ENCODE measurements around the gene CLEC4G. TPM values are rescaled to one million over a fixed set of nuclear protein-coding genes. Genes with fewer than 3 reads are reported as not detected.

Gene CLEC4G
- total RNA-seq, 1 experiment from 2014 or later, result not detected

GRCh38 chr19:7701654-7702457 is 30.1 kb downstream of the CLEC4G start, which contains the start of gene FCER2:
TSS of gene FCER2 (minus strand) at chr19:7702131. CDS start at chr19:7699760, 2,371 bp downstream.
- Histone ChIP-seq H3K4me3 (ENCODE audit: insufficient read depth, low read depth, low read length) (no peak within 1 kb of the TSS), H3K27me3 (ENCODE audit: control insufficient read depth, insufficient read depth, low read length) (peaks cover 4% of the 10 kb centered on the region), H3K36me3 (replicated peaks; ENCODE audit: control insufficient read depth, insufficient read depth, low read length) (no peaks in the 10 kb centered on the region)
- peak; percentile 18 for DNase-seq

GRCh38 chr19:7701049-7701653 is 30.8 kb downstream of the CLEC4G start:
- Histone ChIP-seq H3K36me3 (replicated peaks; ENCODE audit: control insufficient read depth, insufficient read depth, low read length) (no peaks in the 10 kb centered on the region), H3K27me3 (ENCODE audit: control insufficient read depth, insufficient read depth, low read length) (peaks cover 4% of the 10 kb centered on the region), H3K4me3 (ENCODE audit: insufficient read depth, low read depth, low read length) (no peak overlapping the region)
- peak; percentile 7 for DNase-seq

- H3K27me3 ChIP-seq (ENCODE audit: control insufficient read depth, insufficient read depth, low read length), result peaks cover 4% of the 10 kb centered on the region
- H3K36me3 ChIP-seq (replicated peaks; ENCODE audit: control insufficient read depth, insufficient read depth, low read length), result no peaks in the 10 kb centered on the region
- peak; percentile 32 for DNase-seq
- H3K4me3 ChIP-seq (ENCODE audit: insufficient read depth, low read depth, low read length), result no peak overlapping the region
Measured at GRCh38 chr19:7699417-7700401, 32.2 kb downstream of the CLEC4G start.

GRCh38 chr19:7699003-7699402 is 32.9 kb downstream of the CLEC4G start:
- Histone ChIP-seq H3K4me3 (ENCODE audit: insufficient read depth, low read depth, low read length) (no peak overlapping the region), H3K36me3 (replicated peaks; ENCODE audit: control insufficient read depth, insufficient read depth, low read length) (no peaks in the 10 kb centered on the region), H3K27me3 (ENCODE audit: control insufficient read depth, insufficient read depth, low read length) (peaks cover 4% of the 10 kb centered on the region)
- no peak for DNase-seq

GRCh38 chr19:7698583-7698982 is 33.3 kb downstream of the CLEC4G start:
- Histone ChIP-seq H3K4me3 (ENCODE audit: insufficient read depth, low read depth, low read length) (no peak overlapping the region), H3K27me3 (ENCODE audit: control insufficient read depth, insufficient read depth, low read length) (peaks cover 4% of the 10 kb centered on the region), H3K36me3 (replicated peaks; ENCODE audit: control insufficient read depth, insufficient read depth, low read length) (no peaks in the 10 kb centered on the region)
- no peak for DNase-seq

- peaks cover 4% of the 10 kb centered on the region for H3K27me3 ChIP-seq (ENCODE audit: control insufficient read depth, insufficient read depth, low read length)
- no peak for DNase-seq
- H3K4me3 ChIP-seq (ENCODE audit: insufficient read depth, low read depth, low read length), result no peak overlapping the region
- no peaks in the 10 kb centered on the region for H3K36me3 ChIP-seq (replicated peaks; ENCODE audit: control insufficient read depth, insufficient read depth, low read length)
Measured at GRCh38 chr19:7697721-7698287, 34.1 kb downstream of the CLEC4G start.

- no peak for DNase-seq
- Histone ChIP-seq H3K36me3 (replicated peaks; ENCODE audit: control insufficient read depth, insufficient read depth, low read length) (no peaks in the 10 kb centered on the region), H3K4me3 (ENCODE audit: insufficient read depth, low read depth, low read length) (no peak overlapping the region), H3K27me3 (ENCODE audit: control insufficient read depth, insufficient read depth, low read length) (peaks cover 4% of the 10 kb centered on the region; the same call in 1 of the 2 replicates)
Measured at GRCh38 chr19:7694499-7694898, 37.4 kb downstream of the CLEC4G start.

GRCh38 chr19:7692417-7693088 is 39.4 kb downstream of the CLEC4G start:
- no peaks in the 10 kb centered on the region; the same call in 1 of the 2 replicates for H3K27me3 ChIP-seq (ENCODE audit: control insufficient read depth, insufficient read depth, low read length)
- no peaks in the 10 kb centered on the region for H3K36me3 ChIP-seq (replicated peaks; ENCODE audit: control insufficient read depth, insufficient read depth, low read length)
- no peak overlapping the region for H3K4me3 ChIP-seq (ENCODE audit: insufficient read depth, low read depth, low read length)
- no peak for DNase-seq

- H3K27me3 ChIP-seq (ENCODE audit: control insufficient read depth, insufficient read depth, low read length), result no peaks in the 10 kb centered on the region
- no peak for DNase-seq
- H3K36me3 ChIP-seq (replicated peaks; ENCODE audit: control insufficient read depth, insufficient read depth, low read length), result no peaks in the 10 kb centered on the region
- no peak overlapping the region for H3K4me3 ChIP-seq (ENCODE audit: insufficient read depth, low read depth, low read length)
Measured at GRCh38 chr19:7691497-7691896, 40.4 kb downstream of the CLEC4G start.

- no peaks in the 10 kb centered on the region for H3K36me3 ChIP-seq (replicated peaks; ENCODE audit: control insufficient read depth, insufficient read depth, low read length)
- DNase-seq, result no peak
- no peak overlapping the region for H3K4me3 ChIP-seq (ENCODE audit: insufficient read depth, low read depth, low read length)
- no peaks in the 10 kb centered on the region for H3K27me3 ChIP-seq (ENCODE audit: control insufficient read depth, insufficient read depth, low read length)
Measured at GRCh38 chr19:7690779-7691258, 41.1 kb downstream of the CLEC4G start.

GRCh38 chr19:7689165-7689564 is 42.7 kb downstream of the CLEC4G start:
- Histone ChIP-seq H3K36me3 (replicated peaks; ENCODE audit: control insufficient read depth, insufficient read depth, low read length) (no peaks in the 10 kb centered on the region), H3K4me3 (ENCODE audit: insufficient read depth, low read depth, low read length) (no peak overlapping the region), H3K27me3 (ENCODE audit: control insufficient read depth, insufficient read depth, low read length) (no peaks in the 10 kb centered on the region)
- no peak for DNase-seq

GRCh38 chr19:7687177-7687576 is 44.7 kb downstream of the CLEC4G start:
- peaks cover 5% of the 10 kb centered on the region for H3K36me3 ChIP-seq (replicated peaks; ENCODE audit: control insufficient read depth, insufficient read depth, low read length)
- H3K4me3 ChIP-seq (ENCODE audit: insufficient read depth, low read depth, low read length), result no peak overlapping the region
- no peaks in the 10 kb centered on the region for H3K27me3 ChIP-seq (ENCODE audit: control insufficient read depth, insufficient read depth, low read length)
- DNase-seq, result no peak

GRCh38 chr19:7685546-7686445 is 46.1 kb downstream of the CLEC4G start:
- Histone ChIP-seq H3K36me3 (replicated peaks; ENCODE audit: control insufficient read depth, insufficient read depth, low read length) (peaks cover 5% of the 10 kb centered on the region), H3K27me3 (ENCODE audit: control insufficient read depth, insufficient read depth, low read length) (no peaks in the 10 kb centered on the region), H3K4me3 (ENCODE audit: insufficient read depth, low read depth, low read length) (peak overlapping the region; percentile 15; the same call in 1 of the 2 replicates)
- DNase-seq, result peak; percentile 73

All from H7 (cell line).